ENCODE data around the gene CHI3L1. TPM values are rescaled to one million over a fixed set of nuclear protein-coding genes. Genes with fewer than 3 reads are reported as not detected.

The CHI3L1 gene
- total RNA-seq, 1 experiment from 2014 or later = not detected

- TF ChIP-seq MAX (IDR thresholded peaks at IDR 0.05) = no peak
Observed at GRCh38 chr1:203140743-203141520, 45.6 kb downstream of the CHI3L1 start (continued).

- no peaks in the 10 kb centered on the region for H3K9me2 ChIP-seq (ENCODE audit: insufficient read depth)
- no peak overlapping the region for H2AFZ ChIP-seq (ENCODE audit: low read depth, low read length, poor library complexity, severe bottlenecking)
- DNase-seq (ENCODE audit: low read depth, low spot score) = no peak
- H3K4me3 ChIP-seq (replicated peaks in 1 of 2; ENCODE audit: low read depth in 1 of 2, low read length in 2 of 2) = no peak overlapping the region
- ChIA-PET CTCF (no interaction called here), RAD21 (ENCODE audit: low non-redundant PET in 1 of 2, low total read pairs in 2 of 2, uncharacterized antibody in 2 of 2, unreplicated experiment in 2 of 2) (no interaction called here), POLR2A (no interaction called here)
- no peak for TF ChIP-seq TCF7L2 (IDR thresholded peaks at IDR 0.05; ENCODE audit: borderline replicate concordance, extremely low read depth, insufficient read depth, insufficient read length)
- no peak for TF ChIP-seq POLR2AphosphoS5 (IDR thresholded peaks at IDR 0.05; ENCODE audit: low read depth, low read length)
- TF ChIP-seq YY1 (IDR thresholded peaks at IDR 0.05; ENCODE audit: extremely low read depth, insufficient replicate concordance, low read depth, low read length) = no peak
- no peak for TF ChIP-seq CTCF (IDR thresholded peaks at IDR 0.05 in 2 of 3, conservative IDR thresholded peaks at IDR 0.05 in 1 of 3; ENCODE audit: borderline replicate concordance in 1 of 3, insufficient read depth in 1 of 3, low read depth in 2 of 3, low read length in 2 of 3)
- no peak for TF ChIP-seq REST (IDR thresholded peaks at IDR 0.05; ENCODE audit: low read depth)
- no peak for TF ChIP-seq CEBPB (IDR thresholded peaks at IDR 0.05; ENCODE audit: low read depth)
- no peak for TF ChIP-seq POLR2A (IDR thresholded peaks at IDR 0.05; ENCODE audit: borderline replicate concordance, extremely low read depth, insufficient read depth, insufficient read length)
- no peak for TF ChIP-seq SRF (IDR thresholded peaks at IDR 0.05; ENCODE audit: low read depth)
- no peak for TF ChIP-seq EGR1 (IDR thresholded peaks at IDR 0.05; ENCODE audit: low read depth)
- TF ChIP-seq CBX3 (IDR thresholded peaks at IDR 0.05; ENCODE audit: low read depth) = no peak
- TF ChIP-seq RAD21 (IDR thresholded peaks at IDR 0.05; ENCODE audit: low read depth) = no peak
- TF ChIP-seq ZNF274 (IDR thresholded peaks at IDR 0.05; ENCODE audit: low read depth, low read length) = no peak
- no peak for TF ChIP-seq EZH2phosphoT487 (IDR thresholded peaks at IDR 0.05; ENCODE audit: borderline replicate concordance)
- TF ChIP-seq ELF1 (IDR thresholded peaks at IDR 0.05; ENCODE audit: borderline replicate concordance, low read depth) = no peak
- H3K9ac ChIP-seq (ENCODE audit: low read length) = no peak overlapping the region
- H3K4me2 ChIP-seq (ENCODE audit: low read length) = no peak overlapping the region
- no peaks in the 10 kb centered on the region for H3K27me3 ChIP-seq (ENCODE audit: insufficient read depth, low read length)
- no peak for ATAC-seq
- BruUV-seq (replicated peaks) = no TSS peak
- no peaks in the 10 kb centered on the region for H4K20me1 ChIP-seq (ENCODE audit: insufficient read depth)
- H3K27ac ChIP-seq (ENCODE audit: low read depth, low read length) = no peak overlapping the region
- H3K36me3 ChIP-seq (ENCODE audit: control insufficient read depth in 1 of 2, insufficient read depth in 2 of 2, low read length in 2 of 2) = no peaks in the 10 kb centered on the region
- no peaks in the 10 kb centered on the region for H3K9me3 ChIP-seq (ENCODE audit: control insufficient read depth in 1 of 2, insufficient read depth in 1 of 2, low read depth in 1 of 2, low read length in 2 of 2)
- H3K79me2 ChIP-seq (ENCODE audit: insufficient read depth, low read length) = no peaks in the 10 kb centered on the region
- intact Hi-C loops (cut with micrococcal nuclease) = no loop called here
- peaks cover 0 to 7% of the 10 kb centered on the region in 2 experiments; a peak in 2 of 4 replicates for H3K4me1 ChIP-seq (ENCODE audit: control insufficient read depth in 1 of 2, insufficient read depth in 2 of 2, low read length in 2 of 2)
Observed at GRCh38 chr1:203139976-203140475, 46.5 kb downstream of the CHI3L1 start.
